ENCODE measurements around the gene ECM2. TPM values are rescaled to one million over a fixed set of nuclear protein-coding genes. Genes with fewer than 3 reads are reported as not detected.

Gene ECM2
- total RNA-seq, 1 experiment from 2014 or later = 0.47 TPM

GRCh38 chr9:92467041-92467440, 68.7 kb downstream of the ECM2 start:
- no peak for DNase-seq (ENCODE audit: low read depth)

GRCh38 chr9:92463984-92464383, 71.8 kb downstream of the ECM2 start:
- DNase-seq (ENCODE audit: low read depth) = peak; percentile 81

- no peak for DNase-seq (ENCODE audit: low read depth)
These were observed 72.4 kb downstream of the ECM2 start for GRCh38 chr9:92463387-92463786.

GRCh38 chr9:92457576-92457975, 78.2 kb downstream of the ECM2 start:
- no peak for DNase-seq (ENCODE audit: low read depth)

GRCh38 chr9:92455217-92455616, 80.6 kb downstream of the ECM2 start:
- no peak for DNase-seq (ENCODE audit: low read depth)

- DNase-seq (ENCODE audit: low read depth) = no peak
These were observed 89.3 kb downstream of the ECM2 start for GRCh38 chr9:92446536-92446935.

Other genes starting within 250 kb of the ECM2 start
- 104 and 151 TPM in 2 replicates for gene IARS1, start 242.3 kb downstream of the ECM2 start, total RNA-seq (2014; rRNA removed; shearing (Covaris generic))
- 18.5 and 26.1 TPM in 2 replicates for gene NOL8, start 210.6 kb downstream of the ECM2 start, total RNA-seq (2014; rRNA removed; shearing (Covaris generic))
- gene CENPP, start 210.0 kb downstream of the ECM2 start, total RNA-seq (2014; rRNA removed; shearing (Covaris generic)) = 3.8 and 23.1 TPM in 2 replicates
- not detected in 2 replicates for gene OGN, start 131.4 kb downstream of the ECM2 start, total RNA-seq (2014; rRNA removed; shearing (Covaris generic))
- not detected in 2 replicates for gene OMD, start 111.5 kb downstream of the ECM2 start, total RNA-seq (2014; rRNA removed; shearing (Covaris generic))
- 0.07 TPM in 1 of 2 replicates, not detected in the other for gene ASPN, start 53.5 kb downstream of the ECM2 start, total RNA-seq (2014; rRNA removed; shearing (Covaris generic))
- gene IPPK, start 134.1 kb upstream of the ECM2 start, total RNA-seq (2014; rRNA removed; shearing (Covaris generic)) = 9.6 and 24.5 TPM in 2 replicates
- gene BICD2, start 228.8 kb upstream of the ECM2 start, total RNA-seq (2014; rRNA removed; shearing (Covaris generic)) = 22.2 and 39.0 TPM in 2 replicates

All from M059J (cell line).